GM19023 (cell line): Measurements from ENCODE around the gene ETS2.

Experiments used
- ATAC-seq: cut with Tn5 transposase; IDR thresholded peaks from one replicate; pipeline ENCODE4 v1.9.1; 2021; ENCODE audit warnings: mild to moderate bottlenecking, moderate library complexity; ENCODE audit not compliant: unreplicated experiment

Gene ETS2

DNA sequence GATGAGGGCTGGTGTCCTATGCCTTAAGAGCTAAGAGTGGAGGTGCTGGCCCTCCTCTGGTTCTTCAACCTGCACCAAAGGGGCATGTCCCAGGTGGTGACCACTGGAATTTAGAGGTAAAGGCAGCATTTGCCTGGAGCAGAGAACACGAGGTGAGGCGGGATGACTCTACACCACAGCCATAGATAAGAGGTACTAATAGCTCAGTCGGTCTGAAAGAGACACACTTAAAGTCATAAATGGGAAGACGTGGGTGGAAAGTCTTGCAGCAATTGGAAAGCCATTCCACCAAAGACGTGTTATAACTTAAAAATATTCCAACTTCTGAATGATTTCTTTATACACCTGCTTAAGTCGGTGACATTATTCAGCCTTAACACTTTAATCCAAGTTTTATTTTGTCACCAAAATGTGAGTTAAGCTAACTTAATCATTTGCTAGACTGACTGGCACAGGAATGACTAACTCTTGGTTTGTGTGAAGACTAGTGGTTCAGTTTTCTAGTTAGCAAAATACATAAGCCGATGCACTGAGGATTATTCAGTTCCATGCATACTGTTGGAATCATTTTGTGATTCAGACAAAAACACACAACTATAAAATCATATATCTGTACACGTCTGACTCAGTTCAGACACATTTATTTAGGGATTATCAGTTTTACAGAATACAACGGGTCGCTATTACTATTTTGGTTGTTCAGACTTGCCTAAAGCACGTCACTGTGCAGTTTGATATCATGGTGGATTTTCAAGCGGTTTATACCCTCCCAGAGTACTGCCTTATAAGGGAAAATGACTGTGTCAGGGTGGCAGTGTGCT, 4.6 kb upstream of the ETS2 start:
- no peak for ATAC-seq

DNA sequence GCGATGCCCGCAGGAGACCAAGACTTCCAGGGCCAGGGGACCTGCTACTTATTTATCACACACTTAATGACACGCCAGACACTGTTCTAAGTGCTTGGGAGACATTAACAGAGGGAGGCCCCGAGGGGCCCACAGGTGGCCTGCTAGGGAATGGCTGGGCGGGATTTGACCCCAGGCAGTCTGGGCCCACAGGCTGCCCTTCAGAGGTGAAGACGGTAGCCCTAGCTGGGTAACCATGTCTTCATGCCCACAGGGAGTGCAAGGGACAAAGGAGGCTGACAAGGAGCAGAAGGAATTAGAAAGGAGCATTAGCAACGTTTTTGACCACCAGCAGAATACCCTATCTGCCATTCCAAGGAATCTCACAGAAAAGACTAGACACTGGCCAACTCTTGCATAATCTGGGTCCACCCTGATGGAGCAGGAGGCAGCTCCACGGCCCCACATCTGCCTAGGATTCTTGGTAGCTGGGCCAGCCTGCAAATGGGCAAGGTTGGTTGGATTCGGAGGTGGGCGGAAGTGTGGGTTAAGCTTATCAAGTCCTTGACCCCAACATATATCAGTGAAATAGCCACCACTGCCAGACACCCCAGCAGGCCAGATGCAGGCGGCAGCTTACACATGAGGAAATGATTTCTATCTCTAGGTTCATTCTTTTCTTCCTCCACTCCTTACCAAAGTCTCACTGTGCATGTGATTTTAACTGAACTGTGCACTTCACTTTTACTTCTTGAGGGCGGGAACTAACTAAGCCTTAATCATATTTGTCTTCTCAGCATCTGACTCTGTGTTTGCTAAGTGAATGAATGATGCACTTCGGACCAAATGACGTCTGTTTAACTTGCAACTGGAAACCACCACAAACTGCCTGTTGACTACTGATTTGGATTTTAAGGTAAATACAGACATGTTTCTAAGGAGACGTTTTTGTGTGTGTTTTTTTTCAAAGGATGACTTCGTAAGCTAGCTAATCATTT, 3.4 kb upstream of the ETS2 start:
- no peak for ATAC-seq

DNA sequence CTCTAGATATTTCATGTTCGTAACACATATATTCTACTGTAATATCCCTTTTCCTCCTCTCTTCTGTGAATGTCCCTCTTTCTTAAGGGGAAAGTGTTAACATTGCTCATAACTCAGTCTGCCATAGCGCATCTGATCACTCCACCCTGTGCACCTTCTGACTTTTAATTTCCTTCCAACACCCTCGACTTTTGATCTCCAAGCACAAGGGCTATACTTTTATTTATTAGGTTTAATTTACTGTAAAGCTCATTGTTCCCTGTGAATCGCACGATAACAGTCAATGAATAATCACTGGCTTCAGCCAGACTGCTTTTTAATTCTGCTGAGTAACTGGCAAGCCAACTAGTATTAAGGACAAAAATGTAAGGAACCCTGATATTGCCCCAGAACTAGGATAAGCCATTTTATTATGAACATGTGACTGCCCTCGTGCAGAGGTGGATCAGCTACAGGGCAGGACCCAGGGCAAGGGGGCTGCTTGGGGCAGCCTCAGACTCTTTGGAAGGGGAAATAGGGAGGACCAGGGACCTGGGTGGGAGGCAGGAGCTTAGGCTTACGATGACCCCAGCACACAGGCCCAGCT, 2.6 kb upstream of the ETS2 start:
- no peak for ATAC-seq

DNA sequence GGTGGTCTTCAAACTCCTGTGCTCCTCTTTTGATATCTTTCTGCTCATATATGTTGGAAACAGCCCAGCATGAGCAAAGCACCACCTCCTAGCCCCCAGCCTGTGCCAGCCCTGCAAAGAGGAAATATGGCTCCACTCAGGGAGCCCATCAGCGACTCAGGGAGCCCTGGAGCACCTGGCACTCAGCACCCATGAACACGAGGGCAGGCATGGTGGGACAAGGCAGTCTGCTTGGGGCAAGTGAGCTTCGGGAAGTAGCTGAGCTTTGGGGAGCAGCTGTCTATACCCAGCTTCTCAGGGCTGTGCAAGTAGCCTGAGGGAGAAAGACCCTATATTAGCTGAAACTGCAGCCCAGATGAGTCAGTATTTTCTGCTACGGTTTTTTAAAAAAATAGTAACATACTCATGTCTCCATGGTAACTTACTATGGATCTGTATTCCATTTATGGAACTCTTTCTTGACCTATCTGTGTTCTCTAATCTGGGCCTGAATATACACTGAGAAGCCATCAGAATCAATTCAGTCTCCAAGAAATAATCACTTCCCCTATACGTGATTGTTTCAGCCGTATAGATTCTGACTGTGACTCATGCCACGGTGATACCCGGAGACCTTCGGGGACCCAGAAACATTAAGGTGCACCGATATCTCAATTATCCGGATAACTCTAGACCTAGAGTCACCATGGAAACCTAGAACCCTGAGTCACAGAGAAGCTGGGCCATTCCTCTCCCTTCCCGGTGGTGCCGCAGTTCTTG, 1.5 kb upstream of the ETS2 start:
- ATAC-seq = no peak

DNA sequence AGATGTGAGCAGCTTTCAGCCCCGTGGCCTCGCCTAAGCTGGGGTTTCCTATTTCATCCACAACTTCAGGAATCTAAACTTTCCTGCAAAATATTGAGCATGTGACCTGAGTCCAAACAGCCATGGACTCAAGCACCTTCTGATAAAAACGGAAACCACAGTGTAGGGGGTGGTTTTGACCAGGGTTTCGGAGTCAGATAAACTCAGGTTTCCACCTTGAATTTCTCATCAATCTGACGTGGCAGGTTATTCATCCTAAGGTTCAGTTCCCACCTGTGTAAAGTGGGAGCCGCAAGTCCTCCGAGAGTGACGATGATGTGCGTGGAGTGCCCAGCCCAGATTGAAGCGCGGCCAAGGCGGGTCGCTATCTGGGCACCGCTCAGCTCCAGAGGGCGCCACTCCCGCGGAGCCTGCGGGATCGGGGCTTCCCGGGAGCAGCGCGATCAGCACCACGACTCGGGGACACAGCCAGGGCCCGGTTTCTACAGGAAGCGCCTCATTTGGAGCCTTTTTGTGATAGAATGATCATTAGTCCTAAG, 871 bp upstream of the ETS2 start:
- peak; percentile 33 for ATAC-seq

DNA sequence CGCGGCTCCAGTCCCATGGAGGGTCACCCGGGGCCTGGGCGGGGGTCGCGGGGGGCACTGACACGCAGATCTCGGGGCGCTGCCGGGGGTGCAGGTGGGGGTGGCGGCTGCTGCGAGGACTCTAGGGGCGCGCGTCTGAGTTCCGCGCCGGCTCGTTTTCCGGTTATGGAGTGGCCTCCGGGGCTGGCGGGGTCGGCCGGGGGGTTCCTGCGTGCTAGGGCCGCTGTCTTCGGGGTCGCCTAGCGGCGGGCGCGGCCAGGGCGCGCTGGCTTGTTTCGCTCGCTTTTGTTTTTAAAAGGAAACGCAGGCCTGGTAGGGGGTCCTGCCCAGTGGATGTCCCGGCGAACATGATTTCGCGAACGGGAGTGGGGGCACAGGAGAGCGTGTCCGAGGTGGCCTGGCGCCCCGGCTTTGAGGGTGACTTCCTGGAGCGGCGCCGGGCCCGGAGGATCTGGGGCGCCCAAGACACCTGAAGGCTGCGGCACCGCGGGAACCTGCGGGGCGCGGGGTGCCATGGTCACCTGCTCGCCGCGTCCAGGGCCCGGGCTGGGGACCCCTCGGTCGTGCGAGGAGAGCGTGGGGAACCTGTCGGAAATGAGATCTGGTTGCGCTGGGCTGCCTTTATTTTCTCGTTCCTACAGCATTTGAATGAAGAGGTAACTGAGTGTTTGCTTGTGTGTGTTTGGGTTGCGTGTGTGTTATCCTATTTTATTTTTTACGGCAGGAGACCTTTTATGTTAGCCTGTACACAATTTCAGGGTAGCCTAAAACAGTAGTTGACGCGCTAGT, 618 bp downstream of the ETS2 start:
- ATAC-seq = peak; percentile 26

DNA sequence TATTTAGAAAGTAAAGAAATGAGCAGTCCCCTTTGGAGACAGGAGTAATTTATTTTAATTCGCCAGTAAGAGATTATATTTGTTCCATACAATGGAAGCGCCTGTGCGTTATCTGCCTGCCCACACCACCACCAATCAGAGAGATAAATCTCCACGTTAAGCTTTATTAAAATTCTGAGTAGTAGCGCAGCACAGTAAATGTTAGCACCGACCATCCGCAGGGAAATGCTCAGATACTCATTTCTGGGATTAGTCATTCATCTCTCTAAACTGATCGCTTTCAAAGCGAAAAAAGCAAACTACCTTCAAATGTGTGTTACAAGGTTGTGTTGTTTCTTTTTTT, 1.2 kb downstream of the ETS2 start:
- ATAC-seq = no peak

DNA sequence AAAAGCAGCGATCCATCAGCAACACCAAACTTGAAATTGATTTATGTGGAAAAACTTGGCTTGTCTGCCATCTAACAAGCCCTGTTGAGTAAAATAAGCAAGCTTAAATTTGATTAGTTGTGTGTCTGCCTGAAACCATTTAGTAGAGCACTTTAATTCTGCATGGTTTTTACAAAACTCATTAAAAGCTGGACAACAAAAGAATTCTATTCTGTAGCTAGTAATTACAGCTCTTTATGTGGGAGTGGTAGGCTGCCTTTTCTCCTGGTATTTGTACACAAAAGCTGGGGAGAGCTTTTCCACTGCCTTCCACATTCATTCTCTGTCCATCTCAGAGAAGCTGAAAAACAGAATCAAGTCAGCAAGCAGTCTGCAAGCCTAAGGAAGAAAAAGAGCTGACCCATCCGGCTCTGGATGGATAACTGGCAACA, 1.7 kb downstream of the ETS2 start:
- no peak for ATAC-seq

DNA sequence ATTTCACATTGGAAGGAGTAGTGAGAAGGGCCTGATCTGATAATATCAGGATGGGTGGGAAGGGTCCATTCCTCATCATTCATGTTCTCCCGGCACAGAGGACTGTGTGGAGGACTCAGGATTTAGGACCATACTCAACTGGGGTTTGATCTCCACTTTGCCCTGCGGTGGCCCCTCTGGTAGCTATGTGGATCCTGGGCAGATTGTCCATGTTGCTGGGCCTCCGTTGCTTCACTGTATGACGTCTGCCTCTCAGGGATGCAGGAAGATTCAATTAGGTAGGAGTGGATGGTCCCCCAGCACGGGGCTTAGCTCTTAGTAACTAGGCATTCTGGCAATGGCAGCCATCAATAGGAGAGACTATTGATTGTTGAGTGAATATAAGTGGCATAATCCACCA, 2.3 kb downstream of the ETS2 start:
- ATAC-seq = no peak

DNA sequence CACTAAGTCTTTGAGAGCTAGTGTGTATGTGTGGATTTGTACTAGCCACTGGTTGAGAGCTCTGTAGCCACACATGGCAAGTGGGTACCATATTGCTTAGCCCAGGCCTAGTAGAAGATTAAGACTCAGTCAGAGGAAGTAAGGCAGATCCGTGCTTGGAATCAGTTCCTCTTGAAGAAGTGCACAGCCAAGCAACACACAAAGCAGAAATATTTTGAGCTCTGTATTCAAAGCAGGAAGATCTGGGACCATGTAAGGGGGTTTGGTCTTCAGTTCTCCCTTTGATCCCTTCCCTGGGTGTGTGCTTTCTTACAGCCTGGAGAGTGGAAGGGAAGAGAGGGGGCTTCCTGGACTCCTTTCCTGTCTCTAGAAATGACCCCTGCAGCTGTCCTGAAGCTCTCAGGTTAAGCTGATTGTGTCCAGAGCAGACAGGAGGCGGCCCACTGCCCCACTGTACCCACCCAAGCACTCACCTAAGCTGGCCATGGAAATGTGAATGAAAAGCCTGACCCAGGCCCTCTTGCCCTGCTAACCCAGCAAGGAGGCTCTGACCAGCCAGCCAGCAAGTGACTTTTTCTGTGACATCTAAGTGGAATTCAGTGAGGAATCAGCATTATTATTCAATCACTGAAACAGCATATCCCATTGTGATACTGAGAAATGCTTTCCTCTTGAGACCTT, 3.6 kb downstream of the ETS2 start:
- ATAC-seq = no peak

DNA sequence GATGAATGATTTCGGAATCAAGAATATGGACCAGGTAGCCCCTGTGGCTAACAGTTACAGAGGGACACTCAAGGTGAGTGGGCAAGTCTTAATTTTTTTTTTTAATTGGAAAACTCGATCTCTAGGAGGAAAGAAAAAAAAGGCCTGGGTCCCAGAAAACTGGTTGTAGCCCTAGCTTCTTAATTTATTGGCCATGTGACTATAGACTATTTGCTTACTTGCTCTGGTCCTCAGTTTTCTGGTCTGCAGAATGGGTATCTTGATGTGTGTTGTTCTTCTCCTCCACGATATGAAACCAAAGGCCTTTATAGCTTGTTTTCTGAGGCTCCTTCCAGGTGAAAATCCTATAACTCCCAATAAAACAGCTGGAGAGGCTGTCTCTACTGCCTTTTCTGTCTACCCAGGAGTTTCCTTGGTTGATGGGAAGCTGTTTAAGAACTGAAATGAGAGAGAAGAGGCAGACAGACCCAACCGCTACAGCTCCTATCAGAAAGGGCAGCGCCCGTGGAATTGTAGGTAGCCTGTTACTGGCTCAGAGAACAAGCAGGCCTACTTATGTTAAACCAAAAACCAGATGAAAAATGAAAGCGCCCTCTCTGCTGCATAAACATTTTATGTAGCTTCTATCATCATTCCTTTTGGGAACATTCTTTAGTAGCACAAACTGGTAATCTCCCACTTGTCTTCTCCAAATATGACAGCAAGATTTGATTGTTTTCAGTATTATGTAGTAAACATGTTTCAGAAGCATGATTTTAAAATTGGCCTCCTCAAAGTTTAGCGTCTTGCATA, 4.5 kb downstream of the ETS2 start:
- no peak for ATAC-seq

DNA sequence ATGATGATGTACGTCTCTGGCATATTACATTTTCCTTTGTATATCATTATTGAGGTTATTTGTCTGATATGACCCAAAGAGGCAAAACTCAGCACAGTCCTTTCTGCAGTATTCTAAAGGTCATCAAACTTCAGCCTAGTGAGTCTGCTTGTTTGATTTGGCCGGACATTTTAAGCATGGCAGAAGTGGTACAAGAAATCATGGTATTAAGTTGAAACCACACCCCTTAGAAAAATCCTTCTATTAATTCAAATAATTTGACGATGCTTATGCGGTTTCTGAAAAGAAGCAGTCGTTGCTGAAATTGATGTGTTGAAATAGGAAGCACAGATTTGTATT, 5.1 kb downstream of the ETS2 start:
- ATAC-seq = no peak

DNA sequence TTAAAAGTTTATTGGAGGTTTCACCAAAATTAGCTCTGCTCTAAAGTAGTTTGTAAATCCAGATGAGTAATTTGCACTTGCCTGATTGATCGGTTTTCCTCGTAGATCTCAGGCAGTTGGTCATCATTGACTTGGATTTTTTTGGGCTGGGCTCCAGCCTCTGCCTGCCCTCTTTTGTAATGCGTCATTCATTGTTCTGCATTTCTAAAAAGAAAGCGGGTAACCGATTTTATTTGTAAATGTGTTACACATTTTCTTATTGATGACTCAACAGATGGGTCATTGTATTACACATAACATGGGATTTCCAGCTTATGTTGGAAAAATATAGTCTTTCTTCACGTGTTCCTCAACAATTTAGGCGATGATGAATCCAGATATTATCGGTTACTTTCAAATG, 5.5 kb downstream of the ETS2 start:
- no peak for ATAC-seq

DNA sequence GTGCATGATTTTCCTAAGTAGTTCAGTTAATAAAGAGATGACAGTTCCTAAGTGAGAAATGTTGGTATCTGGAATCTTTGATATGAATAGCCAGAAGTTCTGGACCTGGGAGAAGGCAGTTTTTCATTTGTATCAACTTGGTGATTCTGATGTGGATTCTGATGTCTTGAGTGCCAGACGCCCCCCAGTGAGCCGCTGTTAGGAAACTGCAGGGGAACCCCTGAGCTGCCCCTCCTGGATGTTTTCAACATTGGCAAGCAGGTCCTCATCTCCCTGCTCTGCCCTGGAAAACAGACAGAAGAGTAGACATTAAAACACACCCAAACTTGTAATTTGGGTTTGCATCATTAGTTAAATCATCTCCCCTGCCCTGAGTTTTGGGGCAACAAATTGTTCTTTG, 7.4 kb downstream of the ETS2 start:
- ATAC-seq = no peak

DNA sequence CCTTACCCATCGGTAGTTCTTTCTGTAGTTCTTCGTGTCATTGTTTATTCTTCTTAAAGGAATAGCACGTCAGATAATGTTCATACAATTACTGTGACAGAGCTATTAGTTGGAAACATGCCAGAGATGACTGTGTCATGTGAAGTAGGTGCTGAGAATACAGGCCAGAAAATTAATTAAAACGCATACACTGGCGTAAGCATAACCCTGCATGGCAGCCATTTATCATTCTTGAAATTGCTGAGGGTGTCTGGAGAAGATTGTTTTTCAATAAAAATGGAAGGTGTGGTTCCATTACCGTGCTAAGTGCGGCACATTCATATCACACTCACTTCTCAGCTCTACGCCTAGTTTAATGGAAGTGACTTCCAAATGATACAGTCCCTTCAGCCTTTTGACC, 7.8 kb downstream of the ETS2 start:
- no peak for ATAC-seq

DNA sequence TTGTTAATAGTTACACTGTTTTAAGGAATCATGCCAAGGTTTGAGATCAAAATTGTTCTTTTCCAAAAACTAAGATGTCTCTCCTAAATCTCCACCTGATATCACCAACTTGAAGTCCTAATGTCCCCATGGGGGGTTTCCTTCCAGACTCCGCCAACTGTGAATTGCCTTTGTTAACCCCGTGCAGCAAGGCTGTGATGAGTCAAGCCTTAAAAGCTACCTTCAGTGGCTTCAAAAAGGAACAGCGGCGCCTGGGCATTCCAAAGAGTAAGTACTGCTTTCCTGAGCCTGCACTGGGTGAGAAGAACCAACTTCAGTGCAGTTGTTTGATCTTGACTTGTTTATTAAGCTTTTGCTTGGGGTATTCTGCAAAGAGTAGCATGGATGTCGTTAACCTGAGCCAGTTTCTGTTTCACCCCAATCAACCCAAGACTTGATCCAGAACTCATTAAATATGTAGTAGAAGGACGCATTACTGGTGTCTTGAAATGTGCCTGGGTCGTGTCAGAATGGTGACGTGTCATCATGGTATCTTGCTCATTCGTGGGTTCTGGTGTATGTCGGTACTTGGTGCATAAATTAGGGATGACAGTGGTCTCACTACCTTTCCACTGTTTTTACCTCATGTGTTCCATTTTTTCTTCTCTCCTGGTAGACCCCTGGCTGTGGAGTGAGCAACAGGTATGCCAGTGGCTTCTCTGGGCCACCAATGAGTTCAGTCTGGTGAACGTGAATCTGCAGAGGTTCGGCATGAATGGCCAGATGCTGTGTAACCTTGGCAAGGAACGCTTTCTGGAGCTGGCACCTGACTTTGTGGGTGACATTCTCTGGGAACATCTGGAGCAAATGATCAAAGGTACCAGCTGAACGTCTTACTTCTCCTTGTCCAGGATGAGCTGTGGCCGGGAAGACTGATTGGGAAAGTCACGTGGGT, 8.7 kb downstream of the ETS2 start:
- ATAC-seq = no peak

DNA sequence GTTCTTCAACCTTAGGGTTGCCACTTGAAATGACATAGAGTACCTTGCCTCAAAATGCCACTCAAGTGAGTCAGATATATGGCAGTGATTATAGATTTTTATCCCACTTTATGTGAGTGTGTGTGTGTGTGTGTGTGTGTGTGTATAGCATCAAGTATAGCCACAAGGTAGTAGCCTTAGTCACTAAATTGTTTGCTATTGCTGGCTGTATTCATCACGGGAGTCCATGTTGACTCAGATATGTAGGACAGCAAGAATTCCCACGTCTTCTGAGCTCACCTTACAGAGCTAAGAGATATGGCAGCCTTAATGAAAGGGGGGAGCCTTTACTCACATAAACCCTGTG, 9.3 kb downstream of the ETS2 start:
- ATAC-seq = no peak
